DMS79 treated with DMSO at 0.1 percent for 48 hours (cell line): Measurements from ENCODE around the gene UBE2L6.

Source experiments
- DNase-seq: peaks from one replicate; lab custom pipeline; 2025; lab: John Stamatoyannopoulos, UW

Gene UBE2L6

GRCh38 chr11:57530215-57530595 lies 37.3 kb downstream of the UBE2L6 start:
- no peak for DNase-seq

- DNase-seq: no peak
Observed at GRCh38 chr11:57529012-57529411, 38.5 kb downstream of the UBE2L6 start.

- peak; percentile 86 for DNase-seq
Observed at GRCh38 chr11:57527056-57527631, 40.3 kb downstream of the UBE2L6 start.

- DNase-seq: no peak
Observed at GRCh38 chr11:57523419-57523818, 44.1 kb downstream of the UBE2L6 start.

GRCh38 chr11:57521116-57521515 lies 46.4 kb downstream of the UBE2L6 start:
- DNase-seq: no peak

- no peak for DNase-seq
Observed at GRCh38 chr11:57516061-57516443, 51.4 kb downstream of the UBE2L6 start.

- peak; percentile 15 for DNase-seq
Observed at GRCh38 chr11:57515332-57516060, 52.0 kb downstream of the UBE2L6 start, which contains the start of gene SLC43A1. SLC43A1 (minus strand) TSS chr11:57515702; CDS start chr11:57514111, 1,591 bp downstream.

GRCh38 chr11:57514538-57515331 lies 52.7 kb downstream of the UBE2L6 start:
- DNase-seq: no peak

- peak; percentile 36 for DNase-seq
Observed at GRCh38 chr11:57513911-57514537, 53.4 kb downstream of the UBE2L6 start.

GRCh38 chr11:57513452-57513795 lies 54.0 kb downstream of the UBE2L6 start:
- no peak for DNase-seq

GRCh38 chr11:57512646-57513451 lies 54.6 kb downstream of the UBE2L6 start:
- no peak for DNase-seq

GRCh38 chr11:57511741-57512430 lies 55.6 kb downstream of the UBE2L6 start:
- DNase-seq: no peak

GRCh38 chr11:57508341-57509170 lies 58.9 kb downstream of the UBE2L6 start:
- no peak for DNase-seq

GRCh38 chr11:57506522-57506921 lies 61.0 kb downstream of the UBE2L6 start:
- DNase-seq: no peak

- no peak for DNase-seq
Observed at GRCh38 chr11:57504511-57504910, 63.0 kb downstream of the UBE2L6 start.

- no peak for DNase-seq
Observed at GRCh38 chr11:57502870-57503269, 64.6 kb downstream of the UBE2L6 start.

- DNase-seq: no peak
Observed at GRCh38 chr11:57502376-57502775, 65.1 kb downstream of the UBE2L6 start.

GRCh38 chr11:57501953-57502352 lies 65.5 kb downstream of the UBE2L6 start:
- no peak for DNase-seq
